Erythroblast (primary cell): ENCODE results near the gene OR52A5.
"Not testable (repeated sequence)": the region's sequence is repeated elsewhere in the genome, so short reads cannot be mapped to it uniquely, and the experiment has no call there.

Source experiments
- DNase-seq, 2 experiments: peaks; one replicate each; lab custom pipeline; 2025; lab: John Stamatoyannopoulos, UW
- GATA1 ChIP-seq: IDR thresholded peaks from 2 replicates; pipeline ENCODE4 v1.6.1; 2011; ENCODE audit warnings: low read depth, mild to moderate bottlenecking, control low read depth, low read length, moderate library complexity
- POLR2A ChIP-seq: IDR thresholded peaks from 2 replicates; pipeline ENCODE4 v1.6.1; 2011; ENCODE audit warnings: mild to moderate bottlenecking, low read length

Gene OR52A5

DNA sequence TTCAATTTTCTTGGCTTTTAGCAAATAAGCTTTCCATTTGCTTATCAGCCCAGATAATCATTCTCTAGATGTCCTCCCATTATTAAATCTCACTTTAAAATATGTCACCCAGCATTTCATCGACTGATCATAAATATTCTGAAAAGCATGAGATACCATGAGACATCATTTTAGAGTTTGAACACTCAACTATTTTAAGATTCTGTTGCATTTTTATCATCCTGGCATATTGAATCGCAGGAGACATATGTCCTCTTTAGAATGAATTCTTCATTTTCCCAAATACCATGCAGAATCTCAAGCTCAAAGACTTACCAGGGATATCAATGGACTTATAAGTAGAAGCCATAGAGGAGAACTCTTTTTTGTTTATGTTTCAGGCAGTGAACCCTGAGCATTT is at the start of gene OR52A5:
Gene OR52A5 (minus strand): TSS at position 361 of the 400 bp plus-strand sequence. CDS start 5,714 bp downstream, outside the sequence.
- no peak for DNase-seq
- no peak for TF ChIP-seq POLR2A
- TF ChIP-seq GATA1 = no peak

- DNase-seq = no peak
- TF ChIP-seq GATA1 = no peak
- TF ChIP-seq POLR2A = no peak
These were observed 40.1 kb upstream of the OR52A5 start for GRCh38 chr11:5178046-5178837.

DNA sequence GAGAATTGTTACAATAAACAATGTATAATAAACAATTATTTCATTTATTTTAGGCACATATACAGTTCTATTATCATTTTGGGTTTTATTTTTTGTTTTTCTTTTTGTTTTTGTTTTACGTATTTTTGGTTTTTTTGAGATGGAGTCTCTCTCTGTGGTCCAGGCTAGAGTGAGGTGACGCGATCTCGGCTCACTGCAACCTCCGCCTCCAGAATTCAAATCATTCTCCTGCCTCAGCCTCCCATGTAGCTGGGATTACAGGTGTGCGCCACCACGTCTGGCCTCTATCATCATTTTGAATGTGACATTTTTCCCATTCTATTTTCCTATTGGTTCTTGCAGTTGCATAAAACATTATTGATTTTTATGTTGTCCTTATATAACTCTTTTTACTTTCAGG is 36.8 kb upstream of the OR52A5 start:
- DNase-seq = no peak
- TF ChIP-seq GATA1 = no peak
- no peak for TF ChIP-seq POLR2A

GRCh38 chr11:5171856-5172255 is 33.7 kb upstream of the OR52A5 start:
- TF ChIP-seq POLR2A = no peak
- TF ChIP-seq GATA1 = no peak
- DNase-seq = peak; percentile 41 to 81

- not testable (repeated sequence) for DNase-seq
These were observed 27.7 kb upstream of the OR52A5 start for GRCh38 chr11:5165898-5166297.

DNA sequence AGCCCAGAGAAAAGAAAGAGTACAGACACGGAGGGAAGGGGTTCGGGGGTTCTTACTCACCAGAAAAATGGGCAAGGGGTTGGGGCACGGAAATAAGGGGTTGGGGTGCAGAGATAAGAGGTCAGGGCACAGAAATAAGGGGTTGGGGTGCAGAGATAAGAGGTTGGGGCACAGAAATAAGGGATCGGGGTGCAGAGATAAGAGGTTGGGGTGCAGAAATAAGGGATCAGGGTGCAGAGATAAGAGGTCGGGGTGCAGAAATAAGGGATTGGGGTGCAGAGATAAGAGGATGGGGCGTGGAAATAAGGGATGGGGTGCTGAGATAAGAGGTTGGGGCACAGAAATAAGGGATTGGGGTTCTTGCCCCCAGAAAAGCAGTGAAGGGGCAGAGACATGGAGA is 26.7 kb upstream of the OR52A5 start:
- DNase-seq = peak in 1 of 2 experiments; percentile 7

DNA sequence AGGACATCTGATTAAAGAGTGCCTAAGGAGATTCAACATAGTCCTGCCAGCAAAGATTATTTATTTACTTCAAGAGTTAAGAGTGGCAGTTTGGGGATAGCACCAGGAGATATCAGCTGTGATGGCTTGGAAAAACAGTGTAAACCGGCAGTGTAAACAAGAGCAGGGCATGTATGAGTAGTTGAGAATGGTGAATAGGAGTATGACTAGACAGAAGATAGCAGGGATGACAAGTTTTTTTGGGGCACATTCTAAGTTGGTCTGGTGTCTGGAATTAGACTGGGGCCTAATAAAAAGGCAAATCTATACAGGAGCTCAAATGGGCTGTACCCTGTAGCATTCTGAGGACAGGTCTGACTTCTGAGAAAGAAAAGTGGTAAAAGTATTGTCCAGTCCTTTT is 22.9 kb upstream of the OR52A5 start:
- peak; percentile 6 to 39 for DNase-seq

DNA sequence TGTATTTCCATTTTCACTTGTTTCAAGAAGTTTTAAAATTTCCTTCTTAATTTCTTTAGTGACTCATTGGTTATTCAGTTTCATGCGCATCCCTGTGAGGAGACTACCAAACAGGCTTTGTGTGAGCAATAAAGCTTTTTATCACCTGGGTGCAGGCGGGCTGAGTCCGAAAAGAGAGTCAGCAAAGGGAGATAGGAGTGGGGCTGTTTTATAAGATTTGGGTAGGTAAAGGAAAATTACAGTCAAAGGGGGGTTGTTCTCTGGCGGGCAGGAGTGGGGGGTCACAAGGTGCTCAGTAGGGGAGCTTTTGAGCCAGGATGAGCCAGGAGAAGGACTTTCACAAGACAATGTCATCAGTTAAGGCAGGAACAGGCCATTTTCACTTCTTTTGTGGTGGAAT is 22.1 kb upstream of the OR52A5 start:
- DNase-seq = peak; percentile 41 to 56

GRCh38 chr11:5159806-5160205 is 21.6 kb upstream of the OR52A5 start:
- TF ChIP-seq GATA1 (no peak), POLR2A (no peak)
- no peak for DNase-seq

- DNase-seq = no peak
- TF ChIP-seq GATA1 = no peak
These were observed 16.5 kb upstream of the OR52A5 start, which contains the start of gene OR52A1 for GRCh38 chr11:5154657-5155056. TSS of gene OR52A1 (minus strand) at chr11:5154757. CDS start at chr11:5152369, 2,388 bp downstream.

DNA sequence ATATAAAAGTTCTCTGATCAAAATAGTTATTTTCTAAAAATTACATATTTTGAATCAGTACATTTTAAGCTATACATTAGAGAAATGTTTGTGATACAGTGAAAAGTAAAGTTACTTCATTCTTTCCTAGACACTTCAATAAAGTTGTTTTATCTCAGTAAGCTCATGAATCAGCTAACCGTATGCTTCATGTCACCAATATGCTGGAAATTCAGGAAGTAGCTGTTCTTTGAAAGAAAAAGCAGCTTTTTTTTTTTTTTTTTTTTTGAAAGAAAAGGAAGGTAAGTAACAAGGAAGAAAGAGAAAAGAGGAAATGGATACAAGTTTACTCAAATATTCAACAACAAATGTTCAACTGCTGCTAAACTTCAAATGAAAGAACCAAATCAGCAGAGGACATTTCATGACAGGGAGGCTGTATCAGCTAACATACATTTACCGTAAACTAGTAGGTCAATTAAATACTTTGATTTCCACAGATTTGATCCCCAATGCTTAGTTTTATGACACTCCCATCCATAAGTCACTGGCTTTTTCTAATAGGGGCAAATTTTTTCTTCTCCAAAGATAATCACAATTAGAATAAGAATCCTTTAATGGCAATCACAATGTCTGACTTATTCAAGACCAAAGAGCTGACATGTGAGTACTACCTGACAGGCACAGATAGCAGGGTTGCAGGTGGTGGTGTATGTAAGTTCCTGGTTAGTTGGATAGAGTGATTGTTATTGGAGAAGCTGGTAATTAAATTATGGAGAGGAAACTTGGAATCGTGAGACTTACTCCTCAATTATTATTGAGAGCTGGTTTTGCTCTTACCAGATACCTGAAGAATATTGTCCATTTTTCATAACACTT is 15.6 kb upstream of the OR52A5 start:
- peak; percentile 26 to 29 for DNase-seq
- TF ChIP-seq POLR2A = no peak
- no peak for TF ChIP-seq GATA1

GRCh38 chr11:5151713-5152153 is 13.6 kb upstream of the OR52A5 start:
- TF ChIP-seq GATA1 = peak; percentile 37
- TF ChIP-seq POLR2A = no peak
- peak; percentile 83 to 97 for DNase-seq

DNA sequence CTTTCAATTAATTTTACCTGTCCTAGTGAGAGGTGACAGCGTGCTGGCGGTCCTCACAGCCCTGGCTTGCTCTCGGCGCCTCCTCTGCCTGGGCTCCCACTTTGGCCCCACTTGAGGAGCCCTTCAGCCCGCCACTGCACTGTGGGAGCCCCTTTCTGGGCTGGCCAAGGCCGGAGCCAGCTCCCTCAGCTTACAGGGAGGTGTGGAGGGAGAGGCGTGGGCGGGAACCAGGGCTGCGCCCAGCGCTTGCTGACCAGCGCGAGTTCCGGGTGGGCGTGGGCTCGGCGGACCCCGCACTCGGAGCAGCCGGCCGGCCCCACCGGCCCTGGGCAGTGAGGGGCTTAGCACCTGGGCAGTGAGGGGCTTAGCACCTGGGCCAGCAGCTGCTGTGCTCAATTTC is 6.0 kb upstream of the OR52A5 start:
- not testable (repeated sequence) for DNase-seq

DNA sequence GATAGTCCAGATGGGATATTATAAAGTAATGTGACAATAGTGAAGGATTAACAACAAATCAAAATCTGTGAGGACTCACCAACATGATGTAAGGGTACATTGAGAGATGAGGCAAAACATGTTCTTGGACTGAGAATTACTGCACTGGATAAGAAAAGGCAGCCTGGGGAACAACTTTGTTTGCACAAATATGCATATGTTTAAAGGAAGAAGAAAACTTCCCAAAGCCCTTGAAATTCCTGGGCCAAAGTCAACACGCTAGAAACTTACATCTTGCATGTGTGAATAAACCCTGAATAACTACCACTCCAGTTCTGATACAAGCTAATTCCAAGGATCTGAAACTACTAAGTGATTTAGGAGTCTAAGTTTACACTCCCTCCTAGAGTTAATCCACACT is 1.1 kb downstream of the OR52A5 start:
- TF ChIP-seq GATA1 (no peak), POLR2A (no peak)
- no peak for DNase-seq

- no peak for TF ChIP-seq GATA1
- no peak for TF ChIP-seq POLR2A
These were observed 1.9 kb downstream of the OR52A5 start for GRCh38 chr11:5136261-5136660.

More at GRCh38 chr11:5136261-5136660, 1.9 kb downstream of the OR52A5 start:
- DNase-seq = no peak
